ENCODE data around the gene MYG1. TPM values are rescaled to one million over a fixed set of nuclear protein-coding genes. Genes with fewer than 3 reads are reported as not detected.

MYG1 gene
- total and polyA plus RNA-seq, 4 donors = 31.4 to 93.5 (median 79.7) TPM

DNA sequence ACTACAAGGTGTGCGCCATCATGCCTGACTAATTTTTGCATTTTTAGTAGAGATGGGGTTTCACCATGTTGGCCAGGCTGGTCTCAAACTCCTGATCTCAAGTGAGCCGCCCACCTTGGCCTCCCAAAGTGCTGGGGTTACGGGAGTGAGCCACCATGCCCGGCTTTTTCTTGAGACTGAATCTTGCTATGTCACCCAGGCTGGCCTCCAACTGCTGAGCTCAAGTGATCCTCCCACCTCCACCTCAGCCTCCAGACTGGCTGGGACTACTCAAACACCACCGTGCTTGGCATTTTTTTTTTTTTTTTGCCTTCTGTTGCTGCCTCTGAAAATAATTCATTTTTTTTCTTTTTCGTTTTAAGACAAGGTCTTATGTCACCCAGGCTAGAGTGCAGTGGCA, 39.6 kb upstream of the MYG1 start:
- Histone ChIP-seq H3K36me3 (ENCODE audit: control insufficient read depth, insufficient read depth, low read length) (peaks cover 13% of the 10 kb centered on the region), H3K27ac (ENCODE audit: low read depth, low read length) (no peak overlapping the region), H3K4me3 (ENCODE audit: low read depth, low read length) (no peak overlapping the region), H3K27me3 (ENCODE audit: control insufficient read depth, insufficient read depth, low read length) (no peaks in the 10 kb centered on the region), H3K4me1 (ENCODE audit: control insufficient read depth, insufficient read depth, low read length) (peaks cover 4% of the 10 kb centered on the region), H3K9me3 (ENCODE audit: control insufficient read depth, insufficient read depth, low read length) (no peaks in the 10 kb centered on the region)
- DNase-seq (ENCODE audit: low read depth in 4 of 6, low spot score in 6 of 6) = no peak
- WGBS (ENCODE audit: insufficient coverage) = 81% methylated on average over 4 of the region's 6 CpGs

DNA sequence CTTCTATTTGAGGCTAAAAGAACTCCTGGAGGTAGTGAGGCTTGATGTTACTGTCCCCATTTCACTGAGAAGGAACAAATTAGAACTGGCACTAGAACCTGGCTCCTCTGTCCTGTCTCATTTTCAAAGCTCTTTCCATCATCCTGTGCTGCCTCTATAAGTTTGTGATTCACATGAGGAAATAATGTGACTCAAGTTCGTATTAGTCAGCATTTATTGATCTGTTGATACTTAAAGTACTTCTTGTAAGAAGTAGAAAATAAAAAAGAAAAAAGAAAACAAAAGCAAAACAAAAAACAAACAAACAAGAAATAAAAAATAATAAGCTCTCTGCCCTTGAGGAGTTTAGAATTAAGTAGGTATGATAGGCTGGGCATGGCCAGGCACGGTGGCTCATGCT, 33.7 kb upstream of the MYG1 start:
- no peak for DNase-seq (ENCODE audit: low read depth in 4 of 6, low spot score in 6 of 6)
- Histone ChIP-seq H3K27me3 (ENCODE audit: control insufficient read depth, insufficient read depth, low read length) (no peaks in the 10 kb centered on the region), H3K4me1 (ENCODE audit: control insufficient read depth, insufficient read depth, low read length) (peaks cover 20% of the 10 kb centered on the region), H3K36me3 (ENCODE audit: control insufficient read depth, insufficient read depth, low read length) (peaks cover 3% of the 10 kb centered on the region), H3K27ac (ENCODE audit: low read depth, low read length) (no peak overlapping the region), H3K9me3 (ENCODE audit: control insufficient read depth, insufficient read depth, low read length) (no peaks in the 10 kb centered on the region), H3K4me3 (ENCODE audit: low read depth, low read length) (no peak overlapping the region)
- no CpG with 5 or more reads among the region's 2 CpGs for WGBS (ENCODE audit: insufficient coverage)

DNA sequence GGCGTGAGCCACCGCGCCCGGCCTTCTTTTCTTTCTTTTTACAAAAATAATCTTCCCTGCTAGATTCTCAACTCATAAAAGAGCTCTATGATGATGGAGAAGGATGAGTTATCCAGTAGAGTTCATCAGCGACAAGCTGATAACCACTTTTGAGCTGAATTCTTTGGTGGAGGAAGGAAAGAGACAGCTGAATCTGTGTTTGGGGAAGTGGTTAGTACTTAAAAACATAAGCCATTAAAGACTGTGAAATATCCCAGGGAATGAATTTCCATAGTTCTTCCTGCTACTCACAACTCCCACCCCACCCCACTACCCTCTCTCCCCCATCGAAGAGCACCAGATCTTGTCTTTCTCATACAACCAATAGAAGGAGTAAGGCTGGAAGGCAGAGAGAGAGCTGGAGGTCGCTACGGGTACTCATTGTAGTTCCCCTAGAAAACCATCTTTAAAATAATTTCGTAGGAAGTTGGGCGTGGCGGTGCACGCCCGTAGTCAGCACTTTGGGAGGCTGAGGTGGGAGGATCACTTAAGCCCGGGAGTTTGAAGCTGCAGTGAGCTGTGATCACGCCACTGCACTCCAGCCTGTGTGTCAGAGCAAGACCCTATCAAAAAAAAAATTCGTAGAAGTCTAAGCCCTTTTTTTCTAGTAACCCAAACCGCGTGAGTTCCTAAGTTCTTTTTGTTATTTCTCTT, 32.0 kb upstream of the MYG1 start:
- Histone ChIP-seq H3K36me3 (ENCODE audit: control insufficient read depth, insufficient read depth, low read length) (peaks cover 3% of the 10 kb centered on the region), H3K27me3 (ENCODE audit: control insufficient read depth, insufficient read depth, low read length) (no peaks in the 10 kb centered on the region), H3K4me1 (ENCODE audit: control insufficient read depth, insufficient read depth, low read length) (peaks cover 20% of the 10 kb centered on the region), H3K27ac (ENCODE audit: low read depth, low read length) (peak overlapping the region; percentile 52), H3K4me3 (ENCODE audit: low read depth, low read length) (peak overlapping the region; percentile 91), H3K9me3 (ENCODE audit: control insufficient read depth, insufficient read depth, low read length) (no peaks in the 10 kb centered on the region)
- 20% methylated on average over 1 of the region's 18 CpGs for WGBS (ENCODE audit: insufficient coverage)
- no peak for DNase-seq (ENCODE audit: low read depth in 4 of 6, low spot score in 6 of 6)

DNA sequence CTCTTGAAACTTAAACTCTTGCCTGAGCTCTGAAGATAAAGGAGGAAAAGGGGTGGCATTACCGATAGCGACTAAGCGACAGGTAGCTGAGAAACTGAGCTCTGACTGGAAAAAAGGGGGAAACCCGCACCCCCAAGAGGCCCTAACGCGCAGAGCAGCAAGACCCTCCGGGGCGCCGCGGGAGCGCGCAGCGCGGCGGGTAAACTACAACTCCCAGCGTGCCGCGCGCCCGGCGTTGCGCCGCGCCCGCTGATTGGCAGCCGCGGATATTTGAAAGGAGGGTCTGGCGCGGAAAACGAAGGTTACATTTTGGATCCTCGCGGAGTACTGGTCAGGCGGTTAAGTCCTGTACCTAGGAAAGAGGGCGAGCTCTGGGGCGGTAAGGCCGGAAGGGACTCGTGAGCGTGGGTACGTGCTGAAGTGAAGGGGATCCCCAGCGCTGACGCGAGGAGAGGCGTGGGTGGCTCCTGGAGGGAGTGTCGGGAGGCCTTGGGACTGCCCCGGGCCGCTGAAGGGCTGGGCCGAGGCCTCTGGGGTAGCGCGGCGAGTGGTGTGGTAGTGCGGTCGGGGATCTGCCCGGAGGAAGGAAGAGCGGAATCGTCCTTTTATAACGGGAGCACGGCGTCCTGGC, 31.4 kb upstream of the MYG1 start, which contains the start of gene ESPL1:
Gene ESPL1 (plus strand): TSS at position 301 of the 631 bp plus-strand sequence. CDS start 468 bp downstream, outside the sequence.
- peak within 1 kb of the TSS; percentile 91 for H3K4me3 ChIP-seq (ENCODE audit: low read depth, low read length)
- H3K27me3 ChIP-seq (ENCODE audit: control insufficient read depth, insufficient read depth, low read length) = no peaks in the 10 kb centered on the region
- peaks cover 3% of the 10 kb centered on the region for H3K36me3 ChIP-seq (ENCODE audit: control insufficient read depth, insufficient read depth, low read length)
- peak; percentile 54 to 93 (median 74) for DNase-seq (ENCODE audit: low read depth in 4 of 6, low spot score in 6 of 6)
- WGBS (ENCODE audit: insufficient coverage) = under 1% methylated on average over 58 of the region's 58 CpGs
- no peaks in the 10 kb centered on the region for H3K9me3 ChIP-seq (ENCODE audit: control insufficient read depth, insufficient read depth, low read length)
- H3K27ac ChIP-seq (ENCODE audit: low read depth, low read length) = peak within 1 kb of the TSS; percentile 52
- peaks cover 20% of the 10 kb centered on the region for H3K4me1 ChIP-seq (ENCODE audit: control insufficient read depth, insufficient read depth, low read length)

DNA sequence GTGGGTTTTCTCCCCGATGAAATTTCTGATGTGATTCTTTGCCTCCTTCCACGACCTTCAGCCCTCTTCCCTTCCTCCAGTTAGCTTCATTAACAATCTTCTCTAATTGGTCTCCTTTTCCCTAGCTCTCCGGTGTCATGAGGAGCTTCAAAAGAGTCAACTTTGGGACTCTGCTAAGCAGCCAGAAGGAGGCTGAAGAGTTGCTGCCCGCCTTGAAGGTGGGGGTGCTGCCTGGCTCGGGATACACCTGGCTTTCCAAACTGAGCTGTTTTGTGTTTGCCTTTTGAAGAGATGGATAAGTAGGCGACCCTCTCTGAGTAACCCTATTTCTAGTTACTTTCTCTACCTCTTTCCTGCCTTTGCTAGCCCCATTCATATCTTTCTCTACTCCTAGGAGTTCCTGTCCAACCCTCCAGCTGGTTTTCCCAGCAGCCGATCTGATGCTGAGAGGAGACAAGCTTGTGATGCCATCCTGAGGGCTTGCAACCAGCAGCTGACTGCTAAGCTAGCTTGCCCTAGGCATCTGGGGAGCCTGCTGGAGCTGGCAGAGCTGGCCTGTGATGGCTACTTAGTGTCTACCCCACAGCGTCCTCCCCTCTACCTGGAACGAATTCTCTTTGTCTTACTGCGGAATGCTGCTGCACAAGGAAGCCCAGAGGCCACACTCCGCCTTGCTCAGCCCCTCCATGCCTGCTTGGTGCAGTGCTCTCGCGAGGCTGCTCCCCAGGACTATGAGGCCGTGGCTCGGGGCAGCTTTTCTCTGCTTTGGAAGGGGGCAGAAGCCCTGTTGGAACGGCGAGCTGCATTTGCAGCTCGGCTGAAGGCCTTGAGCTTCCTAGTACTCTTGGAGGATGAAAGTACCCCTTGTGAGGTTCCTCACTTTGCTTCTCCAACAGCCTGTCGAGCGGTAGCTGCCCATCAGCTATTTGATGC, 30.6 kb upstream of the MYG1 start:
- H3K4me3 ChIP-seq (ENCODE audit: low read depth, low read length) = peak overlapping the region; percentile 91
- peaks cover 3% of the 10 kb centered on the region for H3K36me3 ChIP-seq (ENCODE audit: control insufficient read depth, insufficient read depth, low read length)
- no peak overlapping the region for H3K27ac ChIP-seq (ENCODE audit: low read depth, low read length)
- DNase-seq (ENCODE audit: low read depth in 4 of 6, low spot score in 6 of 6) = no peak
- no peaks in the 10 kb centered on the region for H3K27me3 ChIP-seq (ENCODE audit: control insufficient read depth, insufficient read depth, low read length)
- H3K4me1 ChIP-seq (ENCODE audit: control insufficient read depth, insufficient read depth, low read length) = peaks cover 20% of the 10 kb centered on the region
- WGBS (ENCODE audit: insufficient coverage) = 65% methylated on average over 17 of the region's 20 CpGs
- no peaks in the 10 kb centered on the region for H3K9me3 ChIP-seq (ENCODE audit: control insufficient read depth, insufficient read depth, low read length)

DNA sequence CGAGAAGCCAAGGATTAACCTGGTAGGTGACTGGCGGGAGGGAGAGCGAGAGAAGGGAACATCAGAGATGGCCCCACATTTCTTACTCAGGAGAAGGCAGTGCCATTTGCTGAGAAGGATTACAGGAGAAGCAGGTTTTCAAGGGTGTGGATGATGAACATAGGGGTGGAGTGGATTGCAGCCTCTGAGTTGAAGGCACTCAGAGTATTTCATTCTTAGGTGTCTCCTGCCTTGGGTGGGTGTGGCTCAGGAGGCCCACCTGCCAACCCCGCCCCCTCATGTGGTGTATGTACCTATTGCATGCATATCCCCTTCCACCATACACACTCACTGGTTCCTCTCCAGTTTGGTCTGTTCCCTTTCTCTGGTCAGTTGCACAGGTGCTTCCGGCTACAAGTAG, 25.1 kb upstream of the MYG1 start:
- no peaks in the 10 kb centered on the region for H3K27me3 ChIP-seq (ENCODE audit: control insufficient read depth, insufficient read depth, low read length)
- no peak overlapping the region for H3K27ac ChIP-seq (ENCODE audit: low read depth, low read length)
- peaks cover 16% of the 10 kb centered on the region for H3K36me3 ChIP-seq (ENCODE audit: control insufficient read depth, insufficient read depth, low read length)
- DNase-seq (ENCODE audit: low read depth in 4 of 6, low spot score in 6 of 6) = no peak
- 100% methylated on average over 4 of the region's 5 CpGs for WGBS (ENCODE audit: insufficient coverage)
- peaks cover 2% of the 10 kb centered on the region for H3K4me1 ChIP-seq (ENCODE audit: control insufficient read depth, insufficient read depth, low read length)
- no peaks in the 10 kb centered on the region for H3K9me3 ChIP-seq (ENCODE audit: control insufficient read depth, insufficient read depth, low read length)
- H3K4me3 ChIP-seq (ENCODE audit: low read depth, low read length) = no peak overlapping the region

DNA sequence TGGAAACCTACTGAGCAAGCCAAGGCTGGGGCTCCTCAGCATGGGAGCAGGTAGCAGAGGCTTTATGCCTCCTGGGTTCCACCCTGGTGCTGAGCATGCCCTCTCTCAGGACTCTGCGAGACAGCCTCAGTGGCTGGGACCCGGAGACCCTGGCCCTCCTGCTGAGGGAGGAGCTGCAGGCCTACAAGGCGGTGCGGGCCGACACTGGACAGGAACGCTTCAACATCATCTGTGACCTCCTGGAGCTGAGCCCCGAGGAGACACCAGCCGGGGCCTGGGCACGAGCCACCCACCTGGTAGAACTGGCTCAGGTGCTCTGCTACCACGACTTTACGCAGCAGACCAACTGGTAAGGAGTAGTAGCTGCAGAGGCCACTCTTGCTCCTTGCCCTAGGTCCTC, 23.0 kb upstream of the MYG1 start:
- WGBS (ENCODE audit: insufficient coverage) = 94% methylated on average over 10 of the region's 11 CpGs
- Histone ChIP-seq H3K4me3 (ENCODE audit: low read depth, low read length) (no peak overlapping the region), H3K9me3 (ENCODE audit: control insufficient read depth, insufficient read depth, low read length) (no peaks in the 10 kb centered on the region), H3K36me3 (ENCODE audit: control insufficient read depth, insufficient read depth, low read length) (peaks cover 19% of the 10 kb centered on the region), H3K4me1 (ENCODE audit: control insufficient read depth, insufficient read depth, low read length) (no peaks in the 10 kb centered on the region), H3K27ac (ENCODE audit: low read depth, low read length) (no peak overlapping the region), H3K27me3 (ENCODE audit: control insufficient read depth, insufficient read depth, low read length) (no peaks in the 10 kb centered on the region)
- DNase-seq (ENCODE audit: low read depth in 4 of 6, low spot score in 6 of 6) = no peak

DNA sequence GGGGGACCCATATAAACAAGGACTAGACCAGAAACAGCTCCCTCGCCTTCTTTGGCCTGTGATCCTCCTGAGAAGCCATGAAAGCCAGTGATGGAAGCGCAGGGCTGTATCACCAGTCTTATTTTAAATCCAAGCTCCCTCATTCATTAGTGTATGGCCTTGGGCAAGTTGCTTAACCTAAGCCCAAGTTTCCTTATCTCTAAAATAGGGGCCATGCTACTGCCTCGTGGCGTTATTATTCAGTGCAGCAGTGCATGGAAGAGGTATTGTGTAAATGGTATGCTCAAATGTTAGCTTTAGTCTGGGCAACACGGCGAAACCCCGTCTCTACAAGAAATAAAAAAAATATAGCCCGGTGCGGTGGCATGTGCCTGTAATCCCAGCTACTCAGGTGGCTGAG, 21.5 kb upstream of the MYG1 start:
- WGBS (ENCODE audit: insufficient coverage) = 100% methylated on average over 5 of the region's 9 CpGs
- Histone ChIP-seq H3K36me3 (ENCODE audit: control insufficient read depth, insufficient read depth, low read length) (peaks cover 26% of the 10 kb centered on the region), H3K27ac (ENCODE audit: low read depth, low read length) (no peak overlapping the region), H3K4me3 (ENCODE audit: low read depth, low read length) (no peak overlapping the region), H3K9me3 (ENCODE audit: control insufficient read depth, insufficient read depth, low read length) (no peaks in the 10 kb centered on the region), H3K27me3 (ENCODE audit: control insufficient read depth, insufficient read depth, low read length) (no peaks in the 10 kb centered on the region), H3K4me1 (ENCODE audit: control insufficient read depth, insufficient read depth, low read length) (no peaks in the 10 kb centered on the region)
- no peak for DNase-seq (ENCODE audit: low read depth in 4 of 6, low spot score in 6 of 6)

DNA sequence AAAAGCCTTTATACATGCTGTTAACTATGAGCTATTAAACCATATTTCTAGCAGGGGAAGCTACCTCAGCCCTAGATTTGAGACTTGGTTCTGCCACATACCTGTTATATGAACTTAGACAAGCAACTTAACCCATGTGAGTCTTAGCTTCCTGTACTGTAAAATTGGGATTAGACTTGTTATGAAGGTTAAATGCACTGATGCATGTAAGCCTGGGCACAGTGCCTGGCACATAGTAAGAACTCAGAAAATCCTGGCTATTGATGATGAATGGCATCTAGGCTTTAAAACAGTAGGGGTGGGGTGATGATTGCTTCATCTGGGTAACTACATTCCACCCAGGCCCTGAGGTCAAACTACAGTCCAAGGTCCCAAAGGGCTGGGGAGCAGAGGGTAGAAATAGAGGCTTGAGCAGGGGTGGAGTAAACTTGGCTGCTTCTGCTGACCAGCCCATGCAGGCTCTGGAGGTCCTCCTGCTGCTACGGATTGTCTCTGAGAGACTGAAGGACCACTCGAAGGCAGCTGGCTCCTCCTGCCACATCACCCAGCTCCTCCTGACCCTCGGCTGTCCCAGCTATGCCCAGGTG, 20.1 kb upstream of the MYG1 start:
- no peak overlapping the region for H3K27ac ChIP-seq (ENCODE audit: low read depth, low read length)
- 80% methylated on average over 2 of the region's 3 CpGs for WGBS (ENCODE audit: insufficient coverage)
- H3K27me3 ChIP-seq (ENCODE audit: control insufficient read depth, insufficient read depth, low read length) = no peaks in the 10 kb centered on the region
- H3K4me3 ChIP-seq (ENCODE audit: low read depth, low read length) = no peak overlapping the region
- H3K4me1 ChIP-seq (ENCODE audit: control insufficient read depth, insufficient read depth, low read length) = no peaks in the 10 kb centered on the region
- DNase-seq (ENCODE audit: low read depth in 4 of 6, low spot score in 6 of 6) = no peak
- no peaks in the 10 kb centered on the region for H3K9me3 ChIP-seq (ENCODE audit: control insufficient read depth, insufficient read depth, low read length)
- peaks cover 26% of the 10 kb centered on the region for H3K36me3 ChIP-seq (ENCODE audit: control insufficient read depth, insufficient read depth, low read length)
